OCI-LY1 (cell line): ENCODE measurements around the gene CDH20.

Experiments
- EZH2 ChIP-seq: fragments of 200-600 bp; sonication (generic), shearing (Covaris generic); IDR thresholded peaks from 2 replicates; pipeline ENCODE4 v1.8.0; 2017; ENCODE audit warnings: borderline replicate concordance, mixed run types, mild to moderate bottlenecking, antibody characterized with exemption, low read length, moderate library complexity, mixed read lengths
- TF ChIP-seq, protein P1 (sequence below): fragments of 200-600 bp; sonication (generic), shearing (Covaris generic); IDR thresholded peaks from 2 replicates; pipeline ENCODE4 v1.5.1; 2017; ENCODE audit warnings: mild to moderate bottlenecking, antibody characterized with exemption, low read length, moderate library complexity, mixed read lengths

DNA sequence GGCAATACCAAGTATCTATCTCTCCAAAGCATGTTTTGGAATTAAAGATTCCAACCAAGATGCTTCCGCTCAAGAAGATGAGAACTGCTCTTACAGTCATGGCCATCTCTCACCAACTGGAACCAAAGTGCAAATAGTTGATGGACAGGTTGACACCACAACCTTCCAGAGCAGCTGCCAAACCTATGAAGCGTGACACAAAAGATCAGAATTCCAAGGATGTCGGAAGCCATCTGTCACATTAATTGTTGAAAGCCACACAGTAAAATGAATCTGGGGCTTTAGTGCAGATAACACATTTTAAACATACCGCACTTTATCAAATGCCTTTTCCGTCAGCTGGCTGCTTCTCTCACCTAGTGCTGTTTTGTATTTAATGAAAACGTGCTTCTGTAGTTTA is 195.7 kb downstream of the CDH20 start:
- TF ChIP-seq, protein P1, sequence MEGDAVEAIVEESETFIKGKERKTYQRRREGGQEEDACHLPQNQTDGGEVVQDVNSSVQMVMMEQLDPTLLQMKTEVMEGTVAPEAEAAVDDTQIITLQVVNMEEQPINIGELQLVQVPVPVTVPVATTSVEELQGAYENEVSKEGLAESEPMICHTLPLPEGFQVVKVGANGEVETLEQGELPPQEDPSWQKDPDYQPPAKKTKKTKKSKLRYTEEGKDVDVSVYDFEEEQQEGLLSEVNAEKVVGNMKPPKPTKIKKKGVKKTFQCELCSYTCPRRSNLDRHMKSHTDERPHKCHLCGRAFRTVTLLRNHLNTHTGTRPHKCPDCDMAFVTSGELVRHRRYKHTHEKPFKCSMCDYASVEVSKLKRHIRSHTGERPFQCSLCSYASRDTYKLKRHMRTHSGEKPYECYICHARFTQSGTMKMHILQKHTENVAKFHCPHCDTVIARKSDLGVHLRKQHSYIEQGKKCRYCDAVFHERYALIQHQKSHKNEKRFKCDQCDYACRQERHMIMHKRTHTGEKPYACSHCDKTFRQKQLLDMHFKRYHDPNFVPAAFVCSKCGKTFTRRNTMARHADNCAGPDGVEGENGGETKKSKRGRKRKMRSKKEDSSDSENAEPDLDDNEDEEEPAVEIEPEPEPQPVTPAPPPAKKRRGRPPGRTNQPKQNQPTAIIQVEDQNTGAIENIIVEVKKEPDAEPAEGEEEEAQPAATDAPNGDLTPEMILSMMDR, result no peak
- TF ChIP-seq EZH2, result no peak
